LHCN-M2 (cell line): ENCODE data around the gene LITAFD. TPM values are rescaled to one million over a fixed set of nuclear protein-coding genes. Genes with fewer than 3 reads are reported as not detected.
"Not testable (repeated sequence)": the region's sequence is repeated elsewhere in the genome, so short reads cannot be mapped to it uniquely, and the experiment has no call there.

Experiments
- DNase-seq: peaks from one replicate; pipeline ENCODE4 v3.0.0-alpha.2; 2012; ENCODE audit warnings: low read depth
- total RNA-seq: library from RNA; depleted of rRNA; stranded (reverse); fragments of >200 nt; gene quantifications from 2 replicates; pipeline ENCODE4 v1.2.3, GENCODE V29; 2014

LITAFD gene
- total RNA-seq, 1 experiment from 2014 or later: not detected

- no peak for DNase-seq
Observed at GRCh38 chr16:8893976-8894690, 12.0 kb downstream of the LITAFD start.

GRCh38 chr16:8894736-8895334 lies 12.7 kb downstream of the LITAFD start:
- DNase-seq: no peak

GRCh38 chr16:8898660-8899318 lies 16.6 kb downstream of the LITAFD start:
- DNase-seq: no peak

GRCh38 chr16:8899709-8900317 lies 17.7 kb downstream of the LITAFD start:
- no peak for DNase-seq

GRCh38 chr16:8900343-8900742 lies 18.2 kb downstream of the LITAFD start:
- DNase-seq: no peak

- no peak for DNase-seq
Observed at GRCh38 chr16:8901320-8901861, 19.2 kb downstream of the LITAFD start.

- DNase-seq: no peak
Observed at GRCh38 chr16:8903004-8903403, 20.9 kb downstream of the LITAFD start.

- no peak for DNase-seq
Observed at GRCh38 chr16:8904018-8904430, 21.9 kb downstream of the LITAFD start.

GRCh38 chr16:8905168-8905762 lies 23.1 kb downstream of the LITAFD start:
- peak; percentile 33 for DNase-seq

- DNase-seq: no peak
Observed at GRCh38 chr16:8905795-8906591, 23.8 kb downstream of the LITAFD start.

- DNase-seq: no peak
Observed at GRCh38 chr16:8907096-8907495, 24.9 kb downstream of the LITAFD start.

GRCh38 chr16:8908810-8909468 lies 26.8 kb downstream of the LITAFD start:
- no peak for DNase-seq

- no peak for DNase-seq
Observed at GRCh38 chr16:8910811-8911210, 28.7 kb downstream of the LITAFD start.

GRCh38 chr16:8912793-8913192 lies 30.6 kb downstream of the LITAFD start:
- DNase-seq: no peak

- no peak for DNase-seq
Observed at GRCh38 chr16:8914098-8914497, 31.9 kb downstream of the LITAFD start.

GRCh38 chr16:8915722-8916301 lies 33.7 kb downstream of the LITAFD start:
- no peak for DNase-seq

- no peak for DNase-seq
Observed at GRCh38 chr16:8916541-8917225, 34.5 kb downstream of the LITAFD start.

- DNase-seq: not testable (repeated sequence)
Observed at GRCh38 chr16:8917336-8917735, 35.2 kb downstream of the LITAFD start.
